Vagina (tissue), 2 donors: Measurements from ENCODE around the gene ACSF2.

Experiments
- CTCF ChIP-seq, 3 experiments: fragments of 450-650 bp in 2 of 3; fragments of 200-600 bp in 1 of 3; sonication (generic) in 1 of 3; IDR thresholded peaks; one replicate each; pipeline ENCODE4 v1.5.1; 2017 to 2019; ENCODE audit warnings: antibody characterized with exemption in 3 of 3, mild to moderate bottlenecking in 2 of 3, moderate library complexity in 2 of 3
- POLR2AphosphoS5 ChIP-seq, 2 donors: sonication (generic); formaldehyde crosslinking; IDR thresholded peaks; one replicate each; pipeline ENCODE4 v1.9.0; 2017; ENCODE audit warnings: antibody characterized with exemption in 2 of 2, mild to moderate bottlenecking in 2 of 2, low read depth in 1 of 2; ENCODE audit not compliant: insufficient read depth in 1 of 2

GRCh38 chr17:50499721-50500120 is 73.7 kb downstream of the ACSF2 start:
- TF ChIP-seq CTCF (IDR thresholded peaks at IDR 0.05) (no peak), POLR2AphosphoS5 (IDR thresholded peaks at IDR 0.05; ENCODE audit: insufficient read depth in 1 of 2, low read depth in 1 of 2) (no peak)
